ENCODE results near the gene CPEB4.

The CPEB4 gene

DNA sequence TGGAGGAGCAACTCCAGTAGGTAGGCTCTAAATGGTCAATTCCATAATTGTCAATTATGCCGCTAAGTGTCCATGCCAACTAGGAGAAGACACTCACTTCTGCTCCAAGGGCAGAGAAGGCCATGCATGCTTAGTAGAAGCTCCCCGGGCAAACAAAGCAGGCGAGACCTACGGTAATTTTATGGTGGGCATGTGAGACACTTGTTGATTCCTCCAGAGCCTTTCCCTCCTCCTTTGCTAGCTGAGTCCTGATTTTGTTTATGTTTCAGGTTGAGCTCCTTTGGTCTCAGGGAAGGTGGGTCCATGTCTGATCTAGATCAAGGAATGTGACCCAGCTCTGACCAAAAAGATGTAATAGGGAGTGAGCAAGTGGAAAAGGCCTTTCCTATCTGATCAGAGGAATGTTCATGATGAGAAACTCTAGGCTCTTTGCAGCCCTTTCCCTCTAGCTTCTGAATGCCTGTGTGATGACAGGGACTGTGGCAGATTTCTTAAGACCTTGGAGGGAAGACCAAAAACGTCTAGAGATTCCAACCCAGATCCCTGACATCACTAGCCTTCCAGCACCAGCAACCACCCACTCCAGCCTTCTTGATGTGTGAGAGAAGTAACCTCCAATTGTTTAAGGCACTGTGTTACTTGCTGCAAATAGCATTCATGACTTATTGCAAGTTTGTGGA lies 7.7 kb upstream of the CPEB4 start:
- TF ChIP-seq CTCF (IDR thresholded peaks at IDR 0.05; ENCODE audit: extremely low read depth, missing control alignments): no peak
- DNase-seq (ENCODE audit: low spot score): no peak

DNA sequence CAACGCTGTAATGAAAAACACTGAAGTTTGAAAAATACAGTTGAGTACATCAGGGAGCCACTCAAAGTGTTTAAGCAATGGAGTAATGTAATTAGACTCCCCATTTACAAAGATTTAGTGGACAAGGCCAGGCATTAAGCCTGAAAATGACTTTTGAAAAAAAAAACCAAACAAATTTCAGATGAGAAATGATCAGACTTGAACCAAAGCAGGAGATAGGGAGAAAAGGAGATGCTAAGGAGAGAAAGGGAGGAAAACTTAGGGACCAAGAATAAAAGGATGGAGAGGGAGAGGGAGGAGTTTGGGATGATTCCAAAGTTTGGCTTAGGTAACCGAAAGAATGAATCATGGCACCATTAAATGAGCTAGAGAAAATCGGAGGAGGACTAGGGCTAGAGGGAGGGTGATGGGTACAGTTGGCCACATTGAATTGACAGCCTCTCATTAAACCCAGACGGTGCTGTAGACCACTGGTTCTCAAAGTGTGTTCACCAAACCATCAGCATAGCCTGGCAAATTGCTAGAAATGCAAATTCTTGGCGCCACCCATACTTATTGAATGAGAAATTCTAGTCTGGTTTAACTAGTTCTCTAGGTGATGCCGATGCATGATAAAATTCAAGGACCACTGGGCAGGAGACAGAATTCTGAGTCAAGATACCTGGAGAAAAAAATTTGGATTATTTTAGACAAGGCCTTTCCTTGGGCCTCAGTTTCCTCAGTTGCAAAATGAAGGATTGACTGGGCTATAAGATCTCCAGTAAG lies 6.2 kb upstream of the CPEB4 start:
- no peak for TF ChIP-seq CTCF (IDR thresholded peaks at IDR 0.05; ENCODE audit: extremely low read depth, missing control alignments)
- DNase-seq (ENCODE audit: low spot score): no peak

DNA sequence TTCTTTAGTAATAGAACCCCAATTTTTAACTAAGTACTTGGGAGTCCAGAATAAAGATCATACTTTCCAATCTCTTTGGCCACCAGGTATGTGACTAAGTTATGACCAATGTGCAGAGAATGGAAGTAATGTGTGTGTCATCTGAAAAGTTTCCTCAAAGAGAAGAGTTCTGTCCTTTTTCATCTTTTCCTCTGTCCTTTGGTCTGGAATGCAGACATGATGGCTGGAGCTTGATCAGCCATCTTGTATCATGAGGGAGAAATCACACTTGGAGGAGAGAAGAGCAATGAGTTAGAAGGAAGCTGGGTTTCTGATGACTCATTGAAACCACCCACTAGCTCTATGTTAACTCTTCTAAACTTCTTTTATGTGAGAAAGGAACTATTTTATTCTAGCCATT lies 5.5 kb upstream of the CPEB4 start:
- no peak for TF ChIP-seq CTCF (IDR thresholded peaks at IDR 0.05; ENCODE audit: extremely low read depth, missing control alignments)
- no peak for DNase-seq (ENCODE audit: low spot score)

- TF ChIP-seq CTCF (IDR thresholded peaks at IDR 0.05; ENCODE audit: extremely low read depth, missing control alignments): no peak
- no peak for DNase-seq (ENCODE audit: low spot score)
These were observed 4.7 kb upstream of the CPEB4 start for GRCh38 chr5:173883347-173883924.

- DNase-seq (ENCODE audit: low spot score): peak; percentile 25
- no peak for TF ChIP-seq CTCF (IDR thresholded peaks at IDR 0.05; ENCODE audit: extremely low read depth, missing control alignments)
These were observed 3.6 kb upstream of the CPEB4 start for GRCh38 chr5:173884402-173885053.

GRCh38 chr5:173885054-173885443 lies 3.1 kb upstream of the CPEB4 start:
- TF ChIP-seq CTCF (IDR thresholded peaks at IDR 0.05; ENCODE audit: extremely low read depth, missing control alignments): no peak
- DNase-seq (ENCODE audit: low spot score): no peak

Measured in GM20000 (cell line).